H1 (cell line): ENCODE results near the gene PRDM2. TPM values are rescaled to one million over a fixed set of nuclear protein-coding genes. Genes with fewer than 3 reads are reported as not detected.

Experiments used
- CTCF ChIA-PET: fragments of 300-600 bp; sonication (Branson Sonifier 250); formaldehyde crosslinking; loops from one replicate; lab custom pipeline; 2021; ENCODE audit not compliant: partially characterized antibody; lab: Charles Lee
- POLR2A ChIA-PET: fragments of 300-600 bp; sonication (Branson Sonifier 250); formaldehyde crosslinking; loops from one replicate; lab custom pipeline; 2021; ENCODE audit warnings: inconsistent platforms; ENCODE audit not compliant: partially characterized antibody; lab: Charles Lee
- DNase-seq, 2 experiments: peaks; one replicate each; pipeline versions ENCODE4 v3.0.0 to v3.0.0-alpha.2; 2010 to 2022; ENCODE audit warnings: low spot score in 2 of 2, low read depth in 1 of 2, mixed read lengths in 1 of 2
- FAIRE-seq: peaks from 2 replicates; lab custom pipeline; 2011; peaks lifted over from hg19 to GRCh38; lab: Jason Lieb, UNC
- H2AFZ ChIP-seq: 2 replicates; pipeline ENCODE4 v1.8.1; 2012; ENCODE audit warnings: low read length, inconsistent platforms
- H2AK5ac ChIP-seq: 2 replicates; pipeline ENCODE4 v1.6.1; 2013; ENCODE audit warnings: low read depth, low read length
- H2BK120ac ChIP-seq: replicated peaks from 2 replicates; pipeline ENCODE3; 2013; ENCODE audit warnings: low read depth, low read length, inconsistent platforms
- H2BK12ac ChIP-seq: 2 replicates; pipeline ENCODE4 v1.6.1; 2013; ENCODE audit warnings: low read depth, low read length
- H2BK15ac ChIP-seq: 2 replicates; pipeline ENCODE4 v1.6.1; 2013; ENCODE audit warnings: low read length
- H2BK20ac ChIP-seq: 2 replicates; pipeline ENCODE4 v1.6.1; 2013; ENCODE audit warnings: low read length
- H2BK5ac ChIP-seq: 2 replicates; pipeline ENCODE4 v1.6.1; 2013; ENCODE audit warnings: low read depth, low read length
- H3K14ac ChIP-seq: 2 replicates; pipeline ENCODE4 v1.6.1; 2013; ENCODE audit warnings: inconsistent platforms; ENCODE audit not compliant: insufficient read length
- H3K18ac ChIP-seq: 2 replicates; pipeline ENCODE4 v1.6.1; 2013; ENCODE audit warnings: low read length; ENCODE audit errors: extremely low read depth
- H3K23ac ChIP-seq: 2 replicates; pipeline ENCODE4 v1.6.1; 2013; ENCODE audit warnings: inconsistent platforms; ENCODE audit not compliant: insufficient read length
- H3K23me2 ChIP-seq: 2 replicates; pipeline ENCODE4 v1.6.1; 2013; ENCODE audit warnings: low read depth, low read length
- H3K27ac ChIP-seq: 2 replicates; pipeline ENCODE4 v1.6.1; 2011; ENCODE audit warnings: low read depth, low read length, inconsistent platforms
- H3K27me3 ChIP-seq, 4 experiments: replicated peaks in 1 of 4; 1 replicate in 1 of 4; 2 replicates in 3 of 4; pipeline versions ENCODE4 v1.6.1 to v1.8.1; 2011 to 2013; ENCODE audit warnings: low read length in 3 of 4, mild to moderate bottlenecking in 3 of 4, inconsistent platforms in 2 of 4, mixed read lengths in 2 of 4, moderate library complexity in 1 of 4; ENCODE audit not compliant: control insufficient read depth in 3 of 4, insufficient read depth in 3 of 4; ENCODE audit errors: extremely low read depth in 1 of 4
- H3K36me3 ChIP-seq, 4 experiments: 2 replicates each; pipeline versions ENCODE4 v1.6.1 to v1.8.1; 2011 to 2013; ENCODE audit warnings: mild to moderate bottlenecking in 4 of 4, low read length in 3 of 4, moderate library complexity in 2 of 4, control low read depth in 1 of 4, inconsistent platforms in 1 of 4; ENCODE audit not compliant: insufficient read depth in 4 of 4, control insufficient read depth in 2 of 4
- H3K4ac ChIP-seq: replicated peaks from 2 replicates; pipeline ENCODE3; 2013; ENCODE audit warnings: low read length, low read depth, mixed read lengths, inconsistent platforms; ENCODE audit not compliant: insufficient read length
- H3K4me1 ChIP-seq, 4 experiments: replicated peaks in 1 of 4; 1 replicate in 1 of 4; 2 replicates in 3 of 4; pipeline versions ENCODE4 v1.6.1 to v1.8.1; 2011 to 2013; ENCODE audit warnings: low read length in 3 of 4, inconsistent platforms in 2 of 4, mixed read lengths in 1 of 4; ENCODE audit not compliant: insufficient read depth in 4 of 4, control insufficient read depth in 3 of 4
- H3K4me2 ChIP-seq, 2 experiments: 2 replicates each; pipeline versions ENCODE4 v1.6.1 to v1.8.1; 2011 to 2013; ENCODE audit warnings: low read depth in 2 of 2, low read length in 2 of 2, control low read depth in 1 of 2, inconsistent platforms in 1 of 2, mild to moderate bottlenecking in 1 of 2; ENCODE audit not compliant: insufficient read depth in 1 of 2
- H3K4me3 ChIP-seq, 4 experiments: fragments of 200-600, 300-600 bp in 1 of 4; sonication (generic), shearing (Covaris generic), sonication (Bioruptor Twin) in 1 of 4; 2 replicates each; pipeline versions ENCODE4 v1.5.1 to v1.8.1; 2011 to 2016; ENCODE audit warnings: low read length in 4 of 4, low read depth in 3 of 4, control low read depth in 2 of 4, inconsistent platforms in 2 of 4, mild to moderate bottlenecking in 2 of 4, mixed read lengths in 1 of 4, moderate library complexity in 1 of 4; ENCODE audit not compliant: insufficient read depth in 2 of 4; ENCODE audit errors: extremely low read depth in 1 of 4
- H3K56ac ChIP-seq: replicated peaks from 2 replicates; pipeline ENCODE3; 2013; ENCODE audit warnings: low read depth, mild to moderate bottlenecking, mixed read lengths, low read length, inconsistent platforms; ENCODE audit not compliant: insufficient read length
- H3K79me1 ChIP-seq: 2 replicates; pipeline ENCODE4 v1.6.1; 2013; ENCODE audit warnings: low read depth, low read length, control low read depth
- H3K79me2 ChIP-seq, 2 experiments: 2 replicates each; pipeline versions ENCODE4 v1.6.1 to v1.8.1; 2012 to 2013; ENCODE audit warnings: low read length in 2 of 2, mild to moderate bottlenecking in 2 of 2, inconsistent platforms in 1 of 2; ENCODE audit not compliant: insufficient read depth in 2 of 2, control insufficient read depth in 1 of 2
- H3K9ac ChIP-seq, 4 experiments: replicated peaks in 1 of 4; 1 replicate in 1 of 4; 2 replicates in 3 of 4; pipeline versions ENCODE4 v1.6.1 to v1.8.1; 2011 to 2013; ENCODE audit warnings: low read depth in 3 of 4, low read length in 3 of 4, control low read depth in 2 of 4, mild to moderate bottlenecking in 2 of 4, moderate library complexity in 2 of 4, inconsistent platforms in 1 of 4; ENCODE audit errors: extremely low read depth in 1 of 4
- H3K9me3 ChIP-seq, 2 experiments: 2 replicates each; pipeline versions ENCODE4 v1.6.1 to v1.8.1; 2012 to 2013; ENCODE audit warnings: mild to moderate bottlenecking in 2 of 2, moderate library complexity in 2 of 2, control low read depth in 1 of 2, inconsistent platforms in 1 of 2, low read depth in 1 of 2, low read length in 1 of 2, mixed read lengths in 1 of 2; ENCODE audit not compliant: insufficient read depth in 2 of 2
- H4K20me1 ChIP-seq, 2 experiments: replicated peaks in 1 of 2; 2 replicates each; pipeline versions ENCODE3 to v1.8.1; 2011 to 2013; ENCODE audit warnings: inconsistent platforms in 2 of 2, low read length in 2 of 2, mild to moderate bottlenecking in 1 of 2; ENCODE audit not compliant: insufficient read depth in 2 of 2, control insufficient read depth in 1 of 2
- H4K5ac ChIP-seq: 2 replicates; pipeline ENCODE4 v1.6.1; 2013; ENCODE audit warnings: low read length, low read depth, mixed read lengths, inconsistent platforms; ENCODE audit not compliant: insufficient read length
- H4K8ac ChIP-seq: 2 replicates; pipeline ENCODE4 v1.8.0; 2013; ENCODE audit warnings: mild to moderate bottlenecking, moderate library complexity, low read length, inconsistent platforms; ENCODE audit not compliant: insufficient read depth; ENCODE audit errors: extremely low read depth
- H4K91ac ChIP-seq: replicated peaks from 2 replicates; pipeline ENCODE3; 2013; ENCODE audit warnings: low read length, mixed read lengths, inconsistent platforms; ENCODE audit not compliant: insufficient read length
- ASH2L ChIP-seq: fragments of 200-600, 300-600 bp; sonication (generic); IDR thresholded peaks from one replicate; pipeline ENCODE4 v1.7.1; 2017; ENCODE audit warnings: low read length
- BACH1 ChIP-seq: IDR thresholded peaks from 2 replicates; pipeline ENCODE4 v1.6.1; 2012; ENCODE audit warnings: low read length, improper control_type of control experiment
- EZH2 ChIP-seq: fragments of 200-600 bp; sonication (generic); IDR thresholded peaks from 2 replicates; pipeline ENCODE4 v1.7.1; 2012; ENCODE audit warnings: low read depth, mild to moderate bottlenecking, moderate library complexity, low read length, inconsistent platforms; ENCODE audit not compliant: severe bottlenecking
- JUN ChIP-seq: IDR thresholded peaks from 2 replicates; pipeline ENCODE4 v1.6.1; 2011; ENCODE audit warnings: low read depth, mild to moderate bottlenecking, improper control_type of control experiment, low read length
- JUND ChIP-seq: IDR thresholded peaks from 2 replicates; pipeline ENCODE4 v1.6.1; 2011; ENCODE audit warnings: mild to moderate bottlenecking, improper control_type of control experiment, low read length
- PHF8 ChIP-seq: fragments of 200-600 bp; sonication (generic); conservative IDR thresholded peaks from 2 replicates; pipeline ENCODE4 v1.7.1; 2012; ENCODE audit warnings: low read depth, mild to moderate bottlenecking, inconsistent platforms, low read length, moderate library complexity
- TEAD4 ChIP-seq: IDR thresholded peaks from 2 replicates; pipeline ENCODE4 v1.6.1; 2012; ENCODE audit warnings: low read depth, low read length, inconsistent platforms, mixed read lengths
- USF2 ChIP-seq: IDR thresholded peaks from 2 replicates; pipeline ENCODE4 v1.6.1; 2011; ENCODE audit warnings: low read length, improper control_type of control experiment
- WGBS, 2 experiments: shearing (Covaris generic) in 1 of 2; methylation state at CpG; one replicate each; pipeline versions ENCODE4 v1.1.6 to v1.1.7; 2013 to 2015; ENCODE audit warnings: low lambda C conversion rate in 2 of 2, mixed read lengths in 2 of 2, inconsistent platforms in 1 of 2, low coverage in 1 of 2, missing lambda C conversion rate in 1 of 2; ENCODE audit not compliant: insufficient replicate concordance in 2 of 2, insufficient coverage in 1 of 2, insufficient read length in 1 of 2; ENCODE audit errors: extremely low coverage in 1 of 2, missing lambda C conversion rate in 1 of 2; 5-methylcytosine and 5-hydroxymethylcytosine counted together
- polyA plus RNA-seq, 7 experiments: library from polyadenylated mRNA; depleted of rRNA in 3 of 7; stranded (reverse) in 5 of 7; unstranded in 2 of 7; fragments of >200 nt in 5 of 7; fragments of 200-250 nt in 2 of 7; gene quantifications; 1 replicate in 5 of 7; 2 replicates in 1 of 7; 4 replicates in 1 of 7; pipeline versions ENCODE4 v1.2.1 to v1.2.3, GENCODE V29; 2011 to 2013; ENCODE audit warnings: missing spikeins in 2 of 7, mixed read lengths in 2 of 7
- total RNA-seq: library from RNA; stranded (reverse); fragmentation: NEBNext Ultra II Directional; extraction: Animal tissue kit (Norgen Biotek cat#: 25700); gene quantifications from 2 replicates; pipeline ENCODE4 v1.2.1, GENCODE V29; 2021

The PRDM2 gene
- total and polyA plus RNA-seq, 2 of the 8 experiments (the other 6 are each of a cell fraction or from before 2014, with no cell fraction given), result 5.8 to 21.2 TPM

GRCh38 chr1:13781228-13781627 lies 81.2 kb downstream of the PRDM2 start:
- Histone ChIP-seq H3K79me1 (no peaks in the 10 kb centered on the region; the same call in 1 of the 2 replicates), H2AK5ac (no peak overlapping the region), H3K79me2 (no peaks in the 10 kb centered on the region), H3K9me3 (no peaks in the 10 kb centered on the region), H3K14ac (no peak overlapping the region), H3K18ac (no peak overlapping the region), H4K5ac (no peak overlapping the region), H3K9ac (no peak overlapping the region), H4K20me1 (peaks cover 0 to 3% of the 10 kb centered on the region in 2 experiments), H3K4ac (no peak overlapping the region), H3K4me3 (no peak overlapping the region), H3K27ac (no peak overlapping the region), H3K56ac (no peak overlapping the region), H2BK5ac (no peak overlapping the region), H4K8ac (no peak overlapping the region), H3K27me3 (no peaks in the 10 kb centered on the region), H3K36me3 (peaks cover 3 to 16% (median 11%) of the 10 kb centered on the region in 4 experiments; a peak in 7 of 8 replicates), H3K23ac (no peak overlapping the region), H2AFZ (no peak overlapping the region), H2BK15ac (no peak overlapping the region), H2BK12ac (no peak overlapping the region), H3K4me1 (peaks cover 0 to 7% (median 1%) of the 10 kb centered on the region in 4 experiments; a peak in 1 of 7 replicates), H2BK120ac (no peak overlapping the region), H3K4me2 (no peak overlapping the region), H2BK20ac (no peak overlapping the region), H4K91ac (no peak overlapping the region), H3K23me2 (no peaks in the 10 kb centered on the region)
- TF ChIP-seq EZH2 (no peak), ASH2L (no peak), BACH1 (no peak), USF2 (no peak), JUND (no peak), JUN (no peak), TEAD4 (no peak), PHF8 (no peak)
- CTCF ChIA-PET, result interaction anchor here (1.1 kb wide), 1 partner anchor 12 kb away, joined by 5 read pairs; no protein-coding TSS in a partner anchor
- FAIRE-seq (no peak), DNase-seq (no peak)
- 93% methylated on average over 6 of the region's 6 CpGs; no CpG with 5 or more reads in 1 of the 2 experiments for WGBS, 2 experiments
- POLR2A ChIA-PET, result no interaction called here
